GM12801 (cell line): ENCODE data around the gene SLC6A11.

ENCODE experiments used
- CTCF ChIP-seq: IDR thresholded peaks from one replicate; pipeline ENCODE4 v1.5.1; 2011; ENCODE audit warnings: control low read depth; ENCODE audit not compliant: insufficient read length; ENCODE audit errors: extremely low read depth

SLC6A11 gene

DNA sequence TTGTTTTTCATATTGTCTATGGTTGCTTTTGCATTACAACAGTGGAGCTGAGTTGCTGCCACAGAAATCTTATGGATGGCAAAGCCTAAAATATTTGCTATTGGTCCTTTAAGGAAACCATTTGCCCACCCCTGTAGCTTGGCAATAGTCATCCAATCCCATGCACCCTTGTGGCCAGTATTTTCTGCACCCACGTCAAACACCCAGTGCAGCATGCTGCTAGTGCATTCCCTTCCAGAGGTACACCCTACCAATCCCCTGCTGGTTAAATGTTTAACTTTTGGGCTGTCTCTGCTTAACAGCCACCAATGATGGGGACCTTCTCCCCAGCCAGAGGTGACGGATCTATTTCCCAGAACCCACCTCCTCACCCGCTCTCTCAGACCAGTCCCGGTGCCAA is 23.8 kb upstream of the SLC6A11 start:
- TF ChIP-seq CTCF: no peak

DNA sequence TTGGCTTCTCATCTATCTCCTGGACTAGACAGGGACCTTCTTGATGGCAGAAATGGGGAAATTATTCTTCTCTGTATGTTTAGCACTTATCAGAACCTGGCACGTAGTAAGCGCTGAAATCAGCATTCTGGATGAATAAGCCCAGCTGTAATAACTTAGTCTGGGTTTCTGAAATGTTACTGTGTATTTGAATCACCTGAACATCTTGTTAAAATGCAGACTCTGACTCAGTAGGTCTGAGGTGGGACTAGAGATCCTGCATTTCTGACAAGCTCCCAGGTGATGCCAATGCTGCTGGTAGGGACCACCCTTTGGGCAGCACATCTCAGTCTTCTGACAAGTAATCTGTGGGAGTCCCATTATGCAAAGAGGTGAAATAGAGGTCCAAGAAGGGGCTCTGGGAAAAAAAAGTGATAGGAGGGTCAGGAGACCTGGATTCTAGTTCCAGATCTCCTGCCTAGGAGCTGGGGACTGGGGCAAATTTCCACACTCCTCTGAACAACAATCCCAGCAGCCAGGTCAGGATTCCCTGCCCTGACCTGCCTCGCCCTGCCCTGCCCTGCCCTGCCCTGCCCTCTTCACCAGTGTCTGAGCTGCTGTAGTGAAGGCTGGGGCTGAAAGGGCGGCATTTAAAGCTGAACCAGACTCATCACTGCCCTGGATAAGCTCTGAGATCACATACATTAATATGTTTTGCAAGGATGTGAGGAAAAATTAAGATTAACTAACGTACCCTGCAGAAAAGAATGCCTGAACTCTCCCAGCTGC is 17.2 kb upstream of the SLC6A11 start:
- no peak for TF ChIP-seq CTCF

DNA sequence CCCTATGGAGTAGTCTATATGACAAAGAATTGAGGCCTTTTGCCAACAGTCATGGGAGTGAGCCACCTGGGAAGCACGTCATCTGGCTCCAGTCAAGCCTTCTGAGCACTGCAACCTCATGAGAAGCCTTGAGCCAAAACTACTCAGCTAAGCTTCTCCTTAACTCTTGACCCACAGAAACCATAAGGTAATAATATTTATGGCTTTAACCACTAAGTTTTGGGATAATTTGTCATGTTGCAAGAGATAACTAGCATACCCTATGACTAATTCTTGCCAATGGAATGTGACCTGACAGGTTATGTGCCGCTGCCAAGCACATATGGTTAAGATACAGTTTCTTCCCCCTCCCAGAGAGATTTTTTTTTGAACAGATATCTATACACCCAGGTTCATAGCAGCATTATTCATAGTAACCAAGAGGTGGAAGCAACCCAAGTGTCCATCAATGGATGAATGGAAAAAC is 11.8 kb upstream of the SLC6A11 start:
- TF ChIP-seq CTCF: no peak

DNA sequence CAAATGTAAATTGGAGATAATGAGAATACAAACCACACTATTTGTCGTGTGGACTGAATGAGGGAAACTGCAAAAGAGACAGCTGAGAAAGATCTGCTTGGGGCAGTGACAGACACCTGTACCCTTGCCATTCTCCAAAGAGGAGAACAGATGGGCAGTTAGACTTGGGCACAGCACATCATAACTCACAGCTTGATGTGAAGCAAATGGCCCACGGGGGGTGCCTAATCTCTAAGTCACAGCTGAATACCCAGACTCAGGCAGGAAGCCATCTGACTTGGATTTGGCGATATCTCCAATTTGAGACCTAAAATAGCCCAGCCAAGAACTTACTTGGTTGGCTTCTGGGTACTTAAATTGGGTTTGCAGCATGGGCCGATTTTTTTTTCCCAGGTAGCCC is 10.0 kb upstream of the SLC6A11 start:
- TF ChIP-seq CTCF: no peak

DNA sequence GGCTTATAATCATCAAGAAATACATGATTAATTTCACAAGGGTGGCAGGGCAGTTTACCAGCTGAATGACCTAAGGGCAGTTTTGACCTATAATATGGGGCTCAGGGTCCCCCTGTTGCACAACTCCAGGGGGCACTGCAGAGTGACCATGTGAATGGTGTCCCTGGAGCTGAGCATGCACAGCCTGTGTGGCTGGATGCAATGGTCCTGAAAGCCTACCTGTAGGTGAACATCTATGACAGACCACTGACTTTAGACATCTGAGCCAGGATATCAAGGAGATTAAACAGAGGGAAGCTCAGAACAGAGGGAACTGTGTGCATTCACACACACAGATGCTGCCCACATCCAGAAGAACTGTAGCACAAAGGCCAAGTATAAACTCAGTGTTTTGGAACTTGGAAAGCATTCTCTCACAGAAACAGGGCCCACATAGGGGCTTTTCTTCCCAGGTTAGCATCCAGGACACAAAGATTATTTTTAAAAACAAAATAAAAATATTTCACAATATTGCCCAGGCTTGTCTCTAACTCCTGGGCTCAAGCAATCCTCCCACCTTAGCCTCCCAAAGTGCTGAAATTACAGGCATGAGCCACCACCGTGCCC is 7.8 kb upstream of the SLC6A11 start:
- TF ChIP-seq CTCF: no peak

DNA sequence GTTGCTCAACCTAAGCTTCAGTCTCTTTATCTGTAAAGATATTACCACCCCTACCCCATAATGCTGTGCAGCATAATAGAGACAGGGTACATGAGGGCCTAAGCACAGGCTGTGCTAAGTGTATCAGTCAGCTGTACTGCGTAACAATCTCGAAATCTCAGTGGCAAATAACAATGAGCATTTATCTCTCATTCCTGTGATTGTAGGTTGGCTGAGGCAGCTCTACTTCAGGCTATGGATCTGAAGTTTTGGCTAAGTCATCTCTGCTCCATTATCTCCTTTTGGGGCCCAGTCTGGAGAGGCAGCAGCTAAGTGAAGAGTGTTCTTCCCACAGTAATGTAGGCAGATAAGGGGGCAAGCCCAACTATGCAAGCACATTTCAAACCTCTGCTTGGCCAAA is 7.1 kb upstream of the SLC6A11 start:
- no peak for TF ChIP-seq CTCF

DNA sequence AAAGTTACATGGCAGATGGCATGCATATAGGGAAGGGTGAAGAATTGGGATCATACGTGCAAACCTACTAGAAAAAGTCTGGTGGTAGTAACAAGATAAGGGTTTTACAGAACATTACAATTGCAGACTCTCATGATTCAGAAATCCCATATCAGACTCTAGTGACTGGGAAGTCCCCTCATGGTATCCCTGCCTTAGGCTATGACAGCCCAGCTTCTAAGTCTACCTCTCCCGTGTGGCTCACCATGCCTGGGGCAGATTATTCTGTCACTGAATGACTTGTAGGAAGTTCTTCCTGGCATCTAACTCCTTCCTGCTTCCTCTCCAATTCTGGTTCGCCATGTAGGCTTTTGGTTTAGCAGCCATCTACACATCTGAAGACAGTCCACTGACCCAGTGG is 5.7 kb upstream of the SLC6A11 start:
- TF ChIP-seq CTCF: no peak
